Liver (tissue), 3 donors: ENCODE results near the gene USP14.

Source experiments
- CTCF ChIP-seq: fragments of 150-350 bp; IDR thresholded peaks from 2 replicates; pipeline ENCODE4 v1.5.1; 2017; ENCODE audit warnings: improper control_type of control experiment, low read depth, low read length; ENCODE audit not compliant: missing input control
- FOXA2 ChIP-seq: IDR thresholded peaks from 2 replicates; pipeline ENCODE4 v1.6.1; 2016; ENCODE audit warnings: antibody characterized with exemption
- JUND ChIP-seq, 2 donors: IDR thresholded peaks; 2 replicates each; pipeline ENCODE4 v1.6.1; 2016; ENCODE audit warnings: antibody characterized with exemption in 2 of 2
- RAD21 ChIP-seq, 2 donors: IDR thresholded peaks; 2 replicates each; pipeline ENCODE4 v1.6.1; 2016; ENCODE audit warnings: antibody characterized with exemption in 2 of 2, mild to moderate bottlenecking in 2 of 2
- TAF1 ChIP-seq: conservative IDR thresholded peaks from 2 replicates; pipeline ENCODE4 v1.6.1; 2016; ENCODE audit warnings: antibody characterized with exemption, mild to moderate bottlenecking
- YY1 ChIP-seq: IDR thresholded peaks from 2 replicates; pipeline ENCODE4 v1.6.1; 2016; ENCODE audit warnings: antibody characterized with exemption, mild to moderate bottlenecking
- donor health status: healthy.
- donor health status: healthy.

- TF ChIP-seq CTCF (no peak), RAD21 (IDR thresholded peaks at IDR 0.05) (no peak), YY1 (no peak), FOXA2 (no peak), JUND (IDR thresholded peaks at IDR 0.05) (no peak), TAF1 (no peak)
Observed at GRCh38 chr18:155688-156087, 2.7 kb upstream of the USP14 start.
